Measurements from ENCODE around the gene MEIKIN. TPM values are rescaled to one million over a fixed set of nuclear protein-coding genes. Genes with fewer than 3 reads are reported as not detected.

Gene MEIKIN
- total and polyA plus RNA-seq, 2 of the 13 experiments (the other 11 are each of a cell fraction or from before 2014, with no cell fraction given): not detected

DNA sequence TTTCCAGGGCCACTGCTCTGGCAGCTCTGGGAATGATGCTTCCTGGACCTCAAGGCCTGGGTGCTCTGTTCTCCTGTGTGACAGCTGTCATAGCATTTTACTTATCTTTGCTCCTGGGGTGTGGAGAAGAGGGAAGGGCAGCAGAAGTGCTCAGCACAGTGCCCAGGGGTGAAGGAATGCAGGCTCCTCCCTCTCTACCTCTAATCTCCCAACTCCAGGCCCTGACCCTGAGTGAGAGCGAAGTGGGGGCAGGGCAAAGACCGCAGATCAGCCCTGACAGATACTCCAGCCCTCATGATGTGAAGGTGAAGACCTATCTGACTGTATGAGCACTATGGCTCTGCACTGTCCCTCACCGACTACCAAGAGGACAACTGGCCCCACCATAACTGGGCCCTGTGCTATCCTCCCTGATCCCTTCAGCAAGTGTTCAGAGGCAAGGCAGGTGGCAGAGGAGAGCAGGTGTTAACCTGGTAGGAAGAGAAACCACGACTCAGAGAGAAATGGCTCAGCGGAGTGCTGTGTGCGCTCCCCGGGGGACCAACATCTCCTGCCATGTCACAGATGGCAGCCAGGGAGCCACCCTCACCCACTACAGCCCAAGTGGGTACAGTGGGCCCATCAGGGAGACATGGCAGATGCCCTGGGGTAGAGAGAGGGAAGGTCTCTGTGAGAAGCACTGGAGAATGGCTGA is 49.2 kb upstream of the MEIKIN start (continued):
- TF ChIP-seq ZNF180 (CRISPR knock-in tag; IDR thresholded peaks at IDR 0.05; ENCODE audit: borderline replicate concordance, low read depth) (no peak), ELF1 (CRISPR knock-in tag; IDR thresholded peaks at IDR 0.05) (no peak), SP140L (CRISPR knock-in tag; IDR thresholded peaks at IDR 0.05; ENCODE audit: borderline replicate concordance) (no peak), ZNF274 (CRISPR knock-in tag; IDR thresholded peaks at IDR 0.05) (0 out of 2 replicates have a peak, but pooled peaks have one; percentile 33), ZNF619 (CRISPR knock-in tag; IDR thresholded peaks at IDR 0.05) (peak; percentile 22; the same call in 1 of the 2 replicates), THYN1 (CRISPR knock-in tag; IDR thresholded peaks at IDR 0.05; ENCODE audit: borderline replicate concordance, low read depth) (no peak), NR1H2 (CRISPR knock-in tag; IDR thresholded peaks at IDR 0.05; ENCODE audit: borderline replicate concordance, low read depth) (no peak), GTF3A (CRISPR knock-in tag; conservative IDR thresholded peaks at IDR 0.05) (no peak), MTA1 (CRISPR knock-in tag; IDR thresholded peaks at IDR 0.05; ENCODE audit: borderline replicate concordance) (peak; percentile 45; the same call in 1 of the 2 replicates), FOXP1 (IDR thresholded peaks at IDR 0.05) (no peak), FOXP1 (CRISPR knock-in tag; IDR thresholded peaks at IDR 0.05) (no peak), SSRP1 (CRISPR knock-in tag; IDR thresholded peaks at IDR 0.05) (no peak), NFIC (IDR thresholded peaks at IDR 0.05; ENCODE audit: low read length) (no peak), EP300 (IDR thresholded peaks at IDR 0.05; ENCODE audit: low read depth in 2 of 2, low read length in 2 of 2) (0 out of 4 replicates have a peak, but pooled peaks of 1 of the 2 experiments have one; percentile 44), EP300 (CRISPR knock-in tag; IDR thresholded peaks at IDR 0.05; ENCODE audit: borderline replicate concordance) (no peak; the same call in 1 of the 2 replicates), GATA4 (IDR thresholded peaks at IDR 0.05; ENCODE audit: borderline replicate concordance, low read depth) (no peak), POLR2A (IDR thresholded peaks at IDR 0.05; ENCODE audit: insufficient read depth in 1 of 2, low read depth in 2 of 2, low read length in 2 of 2) (no peak), RORA (CRISPR knock-in tag; IDR thresholded peaks at IDR 0.05) (no peak), SALL1 (CRISPR knock-in tag; IDR thresholded peaks at IDR 0.05) (peak; percentile 56), ZNF572 (CRISPR knock-in tag; IDR thresholded peaks at IDR 0.05) (no peak), MLLT10 (CRISPR knock-in tag; IDR thresholded peaks at IDR 0.05) (no peak), ZZZ3 (CRISPR knock-in tag; IDR thresholded peaks at IDR 0.05; ENCODE audit: borderline replicate concordance) (no peak), KLF12 (CRISPR knock-in tag; IDR thresholded peaks at IDR 0.05; ENCODE audit: borderline replicate concordance) (no peak)
- TF ChIP-seq, protein P1, sequence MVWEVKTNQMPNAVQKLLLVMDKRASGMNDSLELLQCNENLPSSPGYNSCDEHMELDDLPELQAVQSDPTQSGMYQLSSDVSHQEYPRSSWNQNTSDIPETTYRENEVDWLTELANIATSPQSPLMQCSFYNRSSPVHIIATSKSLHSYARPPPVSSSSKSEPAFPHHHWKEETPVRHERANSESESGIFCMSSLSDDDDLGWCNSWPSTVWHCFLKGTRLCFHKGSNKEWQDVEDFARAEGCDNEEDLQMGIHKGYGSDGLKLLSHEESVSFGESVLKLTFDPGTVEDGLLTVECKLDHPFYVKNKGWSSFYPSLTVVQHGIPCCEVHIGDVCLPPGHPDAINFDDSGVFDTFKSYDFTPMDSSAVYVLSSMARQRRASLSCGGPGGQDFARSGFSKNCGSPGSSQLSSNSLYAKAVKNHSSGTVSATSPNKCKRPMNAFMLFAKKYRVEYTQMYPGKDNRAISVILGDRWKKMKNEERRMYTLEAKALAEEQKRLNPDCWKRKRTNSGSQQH (CRISPR knock-in tag; IDR thresholded peaks at IDR 0.05; ENCODE audit: low read depth): no peak
- TF ChIP-seq, protein P2, sequence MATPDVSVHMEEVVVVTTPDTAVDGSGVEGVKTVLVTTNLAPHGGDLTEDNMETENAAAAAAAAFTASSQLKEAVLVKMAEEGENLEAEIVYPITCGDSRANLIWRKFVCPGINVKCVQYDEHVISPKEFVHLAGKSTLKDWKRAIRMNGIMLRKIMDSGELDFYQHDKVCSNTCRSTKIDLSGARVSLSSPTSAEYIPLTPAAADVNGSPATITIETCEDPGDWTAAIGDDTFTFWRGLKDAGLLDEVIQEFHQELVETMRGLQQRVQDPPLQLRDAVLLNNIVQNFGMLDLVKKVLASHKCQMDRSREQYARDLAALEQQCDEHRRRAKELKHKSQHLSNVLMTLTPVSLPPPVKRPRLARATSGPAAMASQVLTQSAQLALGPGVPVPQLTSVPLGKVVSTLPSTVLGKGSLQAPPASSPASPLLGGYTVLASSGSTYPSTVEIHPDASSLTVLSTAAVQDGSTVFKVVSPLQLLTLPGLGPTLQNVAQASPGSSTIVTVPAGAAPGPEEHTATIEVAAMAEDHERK (CRISPR knock-in tag; IDR thresholded peaks at IDR 0.05; ENCODE audit: low read depth): no peak
- TF ChIP-seq, protein P3, sequence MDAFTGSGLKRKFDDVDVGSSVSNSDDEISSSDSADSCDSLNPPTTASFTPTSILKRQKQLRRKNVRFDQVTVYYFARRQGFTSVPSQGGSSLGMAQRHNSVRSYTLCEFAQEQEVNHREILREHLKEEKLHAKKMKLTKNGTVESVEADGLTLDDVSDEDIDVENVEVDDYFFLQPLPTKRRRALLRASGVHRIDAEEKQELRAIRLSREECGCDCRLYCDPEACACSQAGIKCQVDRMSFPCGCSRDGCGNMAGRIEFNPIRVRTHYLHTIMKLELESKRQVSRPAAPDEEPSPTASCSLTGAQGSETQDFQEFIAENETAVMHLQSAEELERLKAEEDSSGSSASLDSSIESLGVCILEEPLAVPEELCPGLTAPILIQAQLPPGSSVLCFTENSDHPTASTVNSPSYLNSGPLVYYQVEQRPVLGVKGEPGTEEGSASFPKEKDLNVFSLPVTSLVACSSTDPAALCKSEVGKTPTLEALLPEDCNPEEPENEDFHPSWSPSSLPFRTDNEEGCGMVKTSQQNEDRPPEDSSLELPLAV (CRISPR knock-in tag; conservative IDR thresholded peaks at IDR 0.05; ENCODE audit: low read depth): no peak
- TF ChIP-seq, protein P4, sequence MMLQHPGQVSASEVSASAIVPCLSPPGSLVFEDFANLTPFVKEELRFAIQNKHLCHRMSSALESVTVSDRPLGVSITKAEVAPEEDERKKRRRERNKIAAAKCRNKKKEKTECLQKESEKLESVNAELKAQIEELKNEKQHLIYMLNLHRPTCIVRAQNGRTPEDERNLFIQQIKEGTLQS (CRISPR knock-in tag; IDR thresholded peaks at IDR 0.05): no peak
- TF ChIP-seq, protein P5, sequence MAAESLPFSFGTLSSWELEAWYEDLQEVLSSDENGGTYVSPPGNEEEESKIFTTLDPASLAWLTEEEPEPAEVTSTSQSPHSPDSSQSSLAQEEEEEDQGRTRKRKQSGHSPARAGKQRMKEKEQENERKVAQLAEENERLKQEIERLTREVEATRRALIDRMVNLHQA (CRISPR knock-in tag; IDR thresholded peaks at IDR 0.05): no peak
